HepG2 (cell line): ENCODE data around the gene PRSS48.

Experiments used
- ASH2L ChIP-seq: fragments of 300-600, 200-600 bp; sonication (generic); IDR thresholded peaks from 2 replicates; pipeline ENCODE4 v1.7.0; 2017; ENCODE audit warnings: low read depth, mild to moderate bottlenecking, moderate library complexity, mixed read lengths, low read length; ENCODE audit not compliant: insufficient read length
- CERS6 ChIP-seq: sonication (generic); formaldehyde crosslinking; IDR thresholded peaks from 2 replicates; pipeline ENCODE4 v1.5.0; 2020; ENCODE audit warnings: missing genetic modification reagents
- CTCF ChIP-seq: sonication (generic); formaldehyde crosslinking; IDR thresholded peaks from 2 replicates; pipeline ENCODE4 v1.5.0; 2020; ENCODE audit warnings: mild to moderate bottlenecking, missing genetic modification reagents, moderate library complexity
- ZNF713 ChIP-seq: sonication (generic); formaldehyde crosslinking; IDR thresholded peaks from 2 replicates; pipeline ENCODE4 v1.4.0; 2020; ENCODE audit warnings: mild to moderate bottlenecking, missing genetic modification reagents

- TF ChIP-seq ASH2L (no peak), CTCF (CRISPR knock-in tag) (no peak), CERS6 (no peak), ZNF713 (no peak)
Measured at GRCh38 chr4:151233600-151233999, 43.4 kb upstream of the PRSS48 start.
